H1 (cell line): Measurements from ENCODE around the gene MPST. TPM values are rescaled to one million over a fixed set of nuclear protein-coding genes. Genes with fewer than 3 reads are reported as not detected.
A peak's percentile ranks its signal among the peaks of the same experiment; 100 is the strongest.

Source experiments
- CTCF ChIA-PET: fragments of 300-600 bp; sonication (Branson Sonifier 250); formaldehyde crosslinking; loops from one replicate; lab custom pipeline; 2021; ENCODE audit not compliant: partially characterized antibody; lab: Charles Lee
- POLR2A ChIA-PET: fragments of 300-600 bp; sonication (Branson Sonifier 250); formaldehyde crosslinking; loops from one replicate; lab custom pipeline; 2021; ENCODE audit warnings: inconsistent platforms; ENCODE audit not compliant: partially characterized antibody; lab: Charles Lee
- DNase-seq, 2 experiments: peaks; one replicate each; pipeline versions ENCODE4 v3.0.0 to v3.0.0-alpha.2; 2010 to 2022; ENCODE audit warnings: low spot score in 2 of 2, low read depth in 1 of 2, mixed read lengths in 1 of 2
- FAIRE-seq: peaks from 2 replicates; lab custom pipeline; 2011; peaks lifted over from hg19 to GRCh38; lab: Jason Lieb, UNC
- H2AFZ ChIP-seq: 2 replicates; pipeline ENCODE4 v1.8.1; 2012; ENCODE audit warnings: low read length, inconsistent platforms
- H2AK5ac ChIP-seq: 2 replicates; pipeline ENCODE4 v1.6.1; 2013; ENCODE audit warnings: low read depth, low read length
- H2BK120ac ChIP-seq: replicated peaks from 2 replicates; pipeline ENCODE3; 2013; ENCODE audit warnings: low read depth, low read length, inconsistent platforms
- H2BK12ac ChIP-seq: 2 replicates; pipeline ENCODE4 v1.6.1; 2013; ENCODE audit warnings: low read depth, low read length
- H2BK15ac ChIP-seq: 2 replicates; pipeline ENCODE4 v1.6.1; 2013; ENCODE audit warnings: low read length
- H2BK20ac ChIP-seq: 2 replicates; pipeline ENCODE4 v1.6.1; 2013; ENCODE audit warnings: low read length
- H2BK5ac ChIP-seq: 2 replicates; pipeline ENCODE4 v1.6.1; 2013; ENCODE audit warnings: low read depth, low read length
- H3K14ac ChIP-seq: 2 replicates; pipeline ENCODE4 v1.6.1; 2013; ENCODE audit warnings: inconsistent platforms; ENCODE audit not compliant: insufficient read length
- H3K18ac ChIP-seq: 2 replicates; pipeline ENCODE4 v1.6.1; 2013; ENCODE audit warnings: low read length; ENCODE audit errors: extremely low read depth
- H3K23ac ChIP-seq: 2 replicates; pipeline ENCODE4 v1.6.1; 2013; ENCODE audit warnings: inconsistent platforms; ENCODE audit not compliant: insufficient read length
- H3K23me2 ChIP-seq: 2 replicates; pipeline ENCODE4 v1.6.1; 2013; ENCODE audit warnings: low read depth, low read length
- H3K27ac ChIP-seq: 2 replicates; pipeline ENCODE4 v1.6.1; 2011; ENCODE audit warnings: low read depth, low read length, inconsistent platforms
- H3K27me3 ChIP-seq, 4 experiments: replicated peaks in 1 of 4; 1 replicate in 1 of 4; 2 replicates in 3 of 4; pipeline versions ENCODE4 v1.6.1 to v1.8.1; 2011 to 2013; ENCODE audit warnings: low read length in 3 of 4, mild to moderate bottlenecking in 3 of 4, inconsistent platforms in 2 of 4, mixed read lengths in 2 of 4, moderate library complexity in 1 of 4; ENCODE audit not compliant: control insufficient read depth in 3 of 4, insufficient read depth in 3 of 4; ENCODE audit errors: extremely low read depth in 1 of 4
- H3K36me3 ChIP-seq, 4 experiments: 2 replicates each; pipeline versions ENCODE4 v1.6.1 to v1.8.1; 2011 to 2013; ENCODE audit warnings: mild to moderate bottlenecking in 4 of 4, low read length in 3 of 4, moderate library complexity in 2 of 4, control low read depth in 1 of 4, inconsistent platforms in 1 of 4; ENCODE audit not compliant: insufficient read depth in 4 of 4, control insufficient read depth in 2 of 4
- H3K4ac ChIP-seq: replicated peaks from 2 replicates; pipeline ENCODE3; 2013; ENCODE audit warnings: low read length, low read depth, mixed read lengths, inconsistent platforms; ENCODE audit not compliant: insufficient read length
- H3K4me1 ChIP-seq, 4 experiments: replicated peaks in 1 of 4; 1 replicate in 1 of 4; 2 replicates in 3 of 4; pipeline versions ENCODE4 v1.6.1 to v1.8.1; 2011 to 2013; ENCODE audit warnings: low read length in 3 of 4, inconsistent platforms in 2 of 4, mixed read lengths in 1 of 4; ENCODE audit not compliant: insufficient read depth in 4 of 4, control insufficient read depth in 3 of 4
- H3K4me2 ChIP-seq, 2 experiments: 2 replicates each; pipeline versions ENCODE4 v1.6.1 to v1.8.1; 2011 to 2013; ENCODE audit warnings: low read depth in 2 of 2, low read length in 2 of 2, control low read depth in 1 of 2, inconsistent platforms in 1 of 2, mild to moderate bottlenecking in 1 of 2; ENCODE audit not compliant: insufficient read depth in 1 of 2
- H3K4me3 ChIP-seq, 4 experiments: fragments of 200-600, 300-600 bp in 1 of 4; sonication (generic), shearing (Covaris generic), sonication (Bioruptor Twin) in 1 of 4; 2 replicates each; pipeline versions ENCODE4 v1.5.1 to v1.8.1; 2011 to 2016; ENCODE audit warnings: low read length in 4 of 4, low read depth in 3 of 4, control low read depth in 2 of 4, inconsistent platforms in 2 of 4, mild to moderate bottlenecking in 2 of 4, mixed read lengths in 1 of 4, moderate library complexity in 1 of 4; ENCODE audit not compliant: insufficient read depth in 2 of 4; ENCODE audit errors: extremely low read depth in 1 of 4
- H3K56ac ChIP-seq: replicated peaks from 2 replicates; pipeline ENCODE3; 2013; ENCODE audit warnings: low read depth, mild to moderate bottlenecking, mixed read lengths, low read length, inconsistent platforms; ENCODE audit not compliant: insufficient read length
- H3K79me1 ChIP-seq: 2 replicates; pipeline ENCODE4 v1.6.1; 2013; ENCODE audit warnings: low read depth, low read length, control low read depth
- H3K79me2 ChIP-seq, 2 experiments: 2 replicates each; pipeline versions ENCODE4 v1.6.1 to v1.8.1; 2012 to 2013; ENCODE audit warnings: low read length in 2 of 2, mild to moderate bottlenecking in 2 of 2, inconsistent platforms in 1 of 2; ENCODE audit not compliant: insufficient read depth in 2 of 2, control insufficient read depth in 1 of 2
- H3K9ac ChIP-seq, 4 experiments: replicated peaks in 1 of 4; 1 replicate in 1 of 4; 2 replicates in 3 of 4; pipeline versions ENCODE4 v1.6.1 to v1.8.1; 2011 to 2013; ENCODE audit warnings: low read depth in 3 of 4, low read length in 3 of 4, control low read depth in 2 of 4, mild to moderate bottlenecking in 2 of 4, moderate library complexity in 2 of 4, inconsistent platforms in 1 of 4; ENCODE audit errors: extremely low read depth in 1 of 4
- H3K9me3 ChIP-seq, 2 experiments: 2 replicates each; pipeline versions ENCODE4 v1.6.1 to v1.8.1; 2012 to 2013; ENCODE audit warnings: mild to moderate bottlenecking in 2 of 2, moderate library complexity in 2 of 2, control low read depth in 1 of 2, inconsistent platforms in 1 of 2, low read depth in 1 of 2, low read length in 1 of 2, mixed read lengths in 1 of 2; ENCODE audit not compliant: insufficient read depth in 2 of 2
- H4K20me1 ChIP-seq, 2 experiments: replicated peaks in 1 of 2; 2 replicates each; pipeline versions ENCODE3 to v1.8.1; 2011 to 2013; ENCODE audit warnings: inconsistent platforms in 2 of 2, low read length in 2 of 2, mild to moderate bottlenecking in 1 of 2; ENCODE audit not compliant: insufficient read depth in 2 of 2, control insufficient read depth in 1 of 2
- H4K5ac ChIP-seq: 2 replicates; pipeline ENCODE4 v1.6.1; 2013; ENCODE audit warnings: low read length, low read depth, mixed read lengths, inconsistent platforms; ENCODE audit not compliant: insufficient read length
- H4K8ac ChIP-seq: 2 replicates; pipeline ENCODE4 v1.8.0; 2013; ENCODE audit warnings: mild to moderate bottlenecking, moderate library complexity, low read length, inconsistent platforms; ENCODE audit not compliant: insufficient read depth; ENCODE audit errors: extremely low read depth
- H4K91ac ChIP-seq: replicated peaks from 2 replicates; pipeline ENCODE3; 2013; ENCODE audit warnings: low read length, mixed read lengths, inconsistent platforms; ENCODE audit not compliant: insufficient read length
- KDM1A ChIP-seq: fragments of 200-600, 300-600 bp; sonication (generic); IDR thresholded peaks from 2 replicates; pipeline ENCODE4 v1.7.1; 2016; ENCODE audit warnings: mild to moderate bottlenecking, low read length, borderline replicate concordance
- SIX5 ChIP-seq: IDR thresholded peaks from 2 replicates; pipeline ENCODE4 v1.6.1; 2011; ENCODE audit warnings: mild to moderate bottlenecking, low read depth, low read length
- WGBS, 2 experiments: shearing (Covaris generic) in 1 of 2; methylation state at CpG; one replicate each; pipeline versions ENCODE4 v1.1.6 to v1.1.7; 2013 to 2015; ENCODE audit warnings: low lambda C conversion rate in 2 of 2, mixed read lengths in 2 of 2, inconsistent platforms in 1 of 2, low coverage in 1 of 2, missing lambda C conversion rate in 1 of 2; ENCODE audit not compliant: insufficient replicate concordance in 2 of 2, insufficient coverage in 1 of 2, insufficient read length in 1 of 2; ENCODE audit errors: extremely low coverage in 1 of 2, missing lambda C conversion rate in 1 of 2; 5-methylcytosine and 5-hydroxymethylcytosine counted together
- polyA plus RNA-seq, 7 experiments: library from polyadenylated mRNA; depleted of rRNA in 3 of 7; stranded (reverse) in 5 of 7; unstranded in 2 of 7; fragments of >200 nt in 5 of 7; fragments of 200-250 nt in 2 of 7; gene quantifications; 1 replicate in 5 of 7; 2 replicates in 1 of 7; 4 replicates in 1 of 7; pipeline versions ENCODE4 v1.2.1 to v1.2.3, GENCODE V29; 2011 to 2013; ENCODE audit warnings: missing spikeins in 2 of 7, mixed read lengths in 2 of 7
- total RNA-seq: library from RNA; stranded (reverse); fragmentation: NEBNext Ultra II Directional; extraction: Animal tissue kit (Norgen Biotek cat#: 25700); gene quantifications from 2 replicates; pipeline ENCODE4 v1.2.1, GENCODE V29; 2021

Gene MPST
- total and polyA plus RNA-seq, 2 of the 8 experiments (the other 6 are each of a cell fraction or from before 2014, with no cell fraction given): 86.0 to 124 TPM

GRCh38 chr22:37000676-37001534 is 18.6 kb upstream of the MPST start:
- Histone ChIP-seq H3K23me2 (no peaks in the 10 kb centered on the region), H3K79me1 (no peaks in the 10 kb centered on the region), H3K36me3 (no peaks in the 10 kb centered on the region), H4K5ac (no peak overlapping the region), H2BK15ac (no peak overlapping the region), H3K9ac (no peak overlapping the region), H4K91ac (no peak overlapping the region), H3K27ac (no peak overlapping the region), H3K4me2 (no peak overlapping the region), H3K27me3 (0 out of 7 replicates have a peak, but pooled peaks cover 0 to 3% (median 0%) of the 10 kb centered on the region in 4 experiments), H3K23ac (no peak overlapping the region), H3K4ac (no peak overlapping the region), H2BK20ac (no peak overlapping the region), H4K20me1 (no peaks in the 10 kb centered on the region), H3K56ac (no peak overlapping the region), H4K8ac (no peak overlapping the region), H2AFZ (no peak overlapping the region), H3K4me1 (peaks cover 0 to 7% (median 2%) of the 10 kb centered on the region in 4 experiments; a peak in 6 of 7 replicates), H2BK5ac (no peak overlapping the region), H3K79me2 (no peaks in the 10 kb centered on the region), H3K14ac (no peak overlapping the region), H2AK5ac (no peak overlapping the region), H3K4me3 (no peak overlapping the region), H2BK12ac (no peak overlapping the region), H3K18ac (no peak overlapping the region), H3K9me3 (no peaks in the 10 kb centered on the region), H2BK120ac (no peak overlapping the region)
- no peak for DNase-seq
- CTCF ChIA-PET: interaction anchor here (0.9 to 3.7 kb wide), 3 partner anchors 15 to 144 kb away, joined by 3 to 12 read pairs (median 3); no protein-coding TSS in a partner anchor
- FAIRE-seq: no peak
- 90% methylated on average over 11 of the region's 11 CpGs; no CpG with 5 or more reads in 1 of the 2 experiments for WGBS, 2 experiments
- POLR2A ChIA-PET: interaction anchor here (1.9 kb wide), 1 partner anchor 9 kb away, joined by 5 read pairs; no protein-coding TSS in a partner anchor
- TF ChIP-seq KDM1A (0 out of 2 replicates have a peak, but pooled peaks have one; percentile 18), SIX5 (no peak)
